Fibroblast of peridontal ligament (primary cell): ENCODE data around the gene TPK1.
A peak's percentile ranks its signal among the peaks of the same experiment; 100 is the strongest.

ENCODE experiments used
- DNase-seq: peaks from one replicate; pipeline ENCODE4 v3.0.0-alpha.2; 2010; ENCODE audit errors: extremely low read depth

The TPK1 gene

DNA sequence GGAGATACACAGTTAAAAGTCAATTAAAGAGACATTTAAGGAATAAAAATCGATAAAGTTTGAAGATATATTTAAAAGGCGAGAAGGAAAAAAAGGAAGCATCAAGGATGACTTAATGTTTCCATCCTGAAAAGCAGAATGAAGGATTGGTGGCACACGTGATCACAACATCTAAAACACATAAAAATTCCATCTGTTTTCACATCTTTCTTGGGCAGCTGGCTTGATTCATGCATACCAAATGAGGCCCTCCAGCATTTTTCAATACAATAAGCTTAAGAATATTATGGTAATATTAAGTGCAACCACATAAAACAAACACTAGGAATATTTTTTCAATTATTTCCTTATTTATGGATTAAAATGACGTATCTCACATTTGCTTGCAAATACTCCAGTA, 112.6 kb downstream of the TPK1 start:
- no peak for DNase-seq

DNA sequence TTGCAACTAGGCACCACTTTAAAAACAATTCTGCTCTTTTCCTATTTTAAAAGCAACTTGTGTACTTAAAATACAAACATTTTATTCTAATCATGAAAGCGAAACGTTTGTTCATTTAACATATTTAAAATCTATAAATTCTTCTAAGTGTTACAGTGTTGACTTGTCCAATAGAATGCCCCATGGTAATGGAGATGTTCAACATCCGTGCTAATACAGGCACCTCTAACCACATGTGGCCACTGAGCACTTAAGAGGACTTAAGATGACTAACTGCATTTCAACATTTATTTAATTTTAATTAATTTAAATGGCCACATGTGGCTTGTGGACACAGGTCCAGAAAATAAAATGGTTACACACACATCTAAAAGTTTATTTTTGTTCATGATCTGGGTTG, 115.1 kb downstream of the TPK1 start:
- DNase-seq: no peak

DNA sequence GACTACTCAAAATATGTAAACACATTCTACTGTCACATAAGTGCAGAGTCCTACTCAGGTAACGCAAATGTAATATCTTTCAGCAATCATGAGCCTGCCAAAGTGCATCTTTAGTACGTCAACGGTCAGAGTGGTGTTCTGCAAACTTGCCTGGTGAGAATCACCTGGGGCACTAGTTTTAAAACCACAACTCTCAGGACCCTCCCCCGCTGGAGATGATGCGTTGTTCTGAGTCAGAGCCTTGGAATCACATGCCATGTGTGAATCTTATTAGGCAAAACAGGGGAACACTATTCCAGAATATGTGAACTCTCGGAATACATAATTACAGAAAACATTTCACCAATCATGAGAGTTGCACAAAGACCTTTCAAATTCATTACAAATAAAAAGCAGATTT, 115.7 kb downstream of the TPK1 start:
- DNase-seq: no peak

DNA sequence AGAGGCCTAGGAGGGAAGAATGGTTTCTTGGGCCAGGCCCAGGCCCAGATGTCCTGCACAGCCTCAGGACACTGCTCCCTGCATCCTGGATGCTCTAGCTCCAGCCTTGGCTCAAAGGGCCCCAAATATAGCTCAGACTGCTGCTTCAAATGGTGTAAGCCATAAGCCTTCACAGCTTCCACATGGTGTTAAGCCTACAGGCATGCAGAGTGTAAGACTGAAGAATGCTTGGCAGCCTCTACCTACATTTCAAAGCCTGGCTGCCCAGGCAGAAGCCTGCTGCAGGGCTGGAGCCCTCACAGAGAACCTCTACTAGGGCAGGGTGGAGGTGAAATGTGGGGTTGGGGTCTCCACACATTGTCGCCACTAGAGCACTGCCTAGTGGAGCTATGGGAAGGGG, 118.1 kb downstream of the TPK1 start:
- DNase-seq: no peak

DNA sequence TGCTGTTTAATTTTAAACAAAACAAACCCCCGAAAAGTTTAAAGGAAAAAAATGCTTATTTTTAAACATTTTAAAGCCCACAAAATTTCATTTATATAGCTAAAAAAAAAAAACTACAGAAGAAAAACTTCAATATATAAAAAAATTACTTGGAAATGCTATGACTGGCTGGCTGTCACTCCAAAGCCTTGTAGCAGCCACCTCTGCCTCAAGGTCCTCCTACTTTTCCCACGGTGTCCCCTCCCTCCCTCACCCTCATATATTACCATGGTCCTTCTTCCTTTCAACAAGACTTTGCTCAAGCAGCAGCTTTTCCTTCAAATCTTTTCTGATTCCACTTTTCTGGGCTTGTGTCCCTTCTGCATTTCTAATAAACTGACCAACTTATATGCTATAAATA, 122.0 kb downstream of the TPK1 start:
- DNase-seq: no peak

DNA sequence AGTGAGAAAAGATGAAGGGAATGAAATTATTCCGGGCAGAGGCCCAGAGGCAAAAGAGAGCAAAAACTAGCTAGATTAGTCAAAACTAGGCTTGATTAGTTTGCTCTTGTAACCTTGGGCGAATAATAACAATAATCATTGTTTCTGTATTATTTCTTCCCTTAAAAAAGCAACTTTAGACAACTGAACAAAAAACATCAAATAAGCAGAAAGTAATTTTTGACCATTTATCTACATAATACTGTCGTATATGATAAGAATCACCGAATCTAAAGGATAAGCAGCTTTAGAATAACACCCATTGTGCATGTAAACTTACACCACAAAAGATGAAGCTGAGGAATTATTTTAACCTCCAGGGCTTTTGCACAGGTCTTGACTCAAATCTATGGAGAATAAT, 125.1 kb downstream of the TPK1 start:
- DNase-seq: no peak

DNA sequence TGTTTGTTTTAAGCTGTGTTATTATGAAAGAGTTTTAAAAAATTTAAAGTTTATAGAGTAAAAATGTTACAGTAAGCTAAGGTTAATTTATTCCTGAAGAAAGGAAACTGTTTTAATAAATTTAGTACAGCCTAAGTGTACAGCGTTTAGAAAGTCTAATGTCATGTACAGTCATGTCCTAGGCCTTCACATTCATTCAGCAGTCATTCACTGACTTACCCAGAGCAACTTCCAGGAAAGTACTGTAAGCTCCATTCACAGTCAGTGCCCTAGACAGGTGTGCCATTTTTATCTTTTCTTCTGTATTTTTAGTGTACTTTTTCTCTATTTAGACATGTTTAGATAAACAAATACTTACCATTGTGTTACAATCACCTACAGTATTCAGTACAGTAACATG, 126.8 kb downstream of the TPK1 start:
- no peak for DNase-seq

DNA sequence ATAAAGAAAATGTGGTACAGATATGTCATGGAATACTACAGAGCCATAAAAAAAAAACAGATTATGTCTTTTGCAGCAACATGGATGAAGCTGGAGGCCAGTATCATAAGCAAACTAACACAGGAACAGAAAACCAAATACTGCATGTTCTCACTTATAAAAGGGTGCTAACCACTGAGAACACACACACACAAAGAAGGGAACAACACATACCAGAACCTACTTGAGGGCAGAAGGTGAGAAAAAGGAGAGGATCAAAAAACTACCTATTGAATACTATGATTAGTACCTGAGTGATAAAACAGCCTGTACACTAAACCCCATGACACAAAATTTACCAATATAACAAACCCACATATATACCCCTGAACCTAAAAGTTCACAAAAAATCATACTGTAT, 144.6 kb downstream of the TPK1 start:
- DNase-seq: no peak

DNA sequence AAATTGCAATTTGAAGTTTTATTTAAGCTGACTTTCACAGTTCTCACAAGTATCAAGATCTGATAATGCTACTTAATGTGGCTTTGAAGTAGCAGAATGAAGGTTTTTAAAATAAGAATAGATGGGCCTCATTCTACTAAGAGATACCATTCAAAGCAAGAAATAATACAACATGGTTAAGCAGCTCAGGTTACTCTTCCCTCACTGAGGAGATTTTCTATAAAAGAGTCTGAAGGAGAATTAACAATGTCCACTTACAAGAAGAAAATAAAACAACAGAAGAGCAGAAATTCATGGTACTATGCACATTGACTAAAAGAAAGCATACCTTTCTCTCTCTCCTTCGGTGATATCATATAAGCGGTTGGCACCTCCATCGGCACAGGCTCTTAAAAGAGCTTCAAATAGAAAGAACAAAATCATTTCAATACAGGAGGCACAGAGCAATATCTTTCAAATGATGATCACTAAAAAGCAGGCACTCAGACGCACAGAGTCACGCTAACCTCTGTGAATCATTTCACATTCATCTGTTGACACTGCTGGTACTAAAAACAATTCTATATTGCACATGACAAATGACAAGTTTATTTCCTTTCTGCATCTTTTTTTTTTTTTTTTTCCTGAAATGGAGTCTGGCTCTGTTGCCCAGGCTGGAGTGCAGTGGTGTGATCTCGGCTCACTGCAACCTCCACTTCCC, 153.1 kb downstream of the TPK1 start:
- no peak for DNase-seq

DNA sequence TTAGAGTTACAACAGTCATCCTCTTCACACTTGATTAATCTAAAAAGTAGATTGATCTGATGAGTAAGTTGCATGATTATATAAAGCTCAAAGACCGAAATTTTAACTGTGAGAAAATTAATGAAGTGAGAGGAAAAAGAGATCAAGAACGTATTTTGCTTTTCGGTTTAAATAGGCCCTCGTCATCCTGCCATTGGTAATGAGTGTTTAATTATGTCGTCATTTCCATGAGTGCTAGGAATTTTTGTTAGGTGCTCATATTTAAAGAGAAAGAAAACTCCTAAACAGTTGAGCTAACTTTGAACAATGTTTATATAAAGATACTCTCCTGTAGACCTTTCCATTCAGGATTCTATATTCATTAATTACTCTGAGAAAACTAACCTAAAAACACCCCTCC, 159.4 kb downstream of the TPK1 start:
- DNase-seq: no peak

DNA sequence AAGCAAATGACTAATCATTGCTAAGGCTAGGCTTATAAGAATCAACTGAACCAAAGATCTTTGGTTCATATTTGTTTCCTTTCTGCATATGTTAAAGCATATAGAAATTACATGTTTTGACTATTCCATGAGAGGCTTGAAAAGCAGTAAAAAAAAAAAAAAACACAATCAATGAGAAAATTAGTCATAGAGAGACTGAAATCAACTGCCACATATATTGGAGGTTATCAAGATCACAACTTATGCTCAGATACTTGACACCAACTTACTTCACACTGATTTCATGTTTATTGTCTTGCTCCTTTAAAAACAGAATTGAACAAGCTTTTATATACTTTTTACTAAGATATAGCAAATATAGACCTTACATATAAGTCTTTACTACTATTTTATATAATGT, 161.3 kb downstream of the TPK1 start:
- no peak for DNase-seq

DNA sequence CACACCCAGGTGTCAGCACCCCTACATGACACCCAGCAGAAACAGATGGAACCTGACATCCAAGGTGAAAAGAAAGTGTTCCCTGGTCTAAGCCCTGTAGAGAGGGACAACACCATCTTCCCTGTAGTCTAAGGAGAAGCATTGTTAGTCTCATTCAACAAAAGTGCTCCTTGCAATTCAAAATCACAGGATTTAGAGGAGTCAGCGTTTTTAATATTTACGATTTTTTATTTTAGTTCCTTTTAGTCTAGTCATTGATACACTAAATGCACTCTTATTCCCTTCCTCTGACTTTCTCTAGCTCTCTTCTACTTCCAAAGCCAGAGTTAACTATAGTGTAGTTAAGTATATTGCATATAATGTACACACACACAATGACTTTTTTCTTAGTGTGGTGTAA, 163.0 kb downstream of the TPK1 start:
- no peak for DNase-seq

DNA sequence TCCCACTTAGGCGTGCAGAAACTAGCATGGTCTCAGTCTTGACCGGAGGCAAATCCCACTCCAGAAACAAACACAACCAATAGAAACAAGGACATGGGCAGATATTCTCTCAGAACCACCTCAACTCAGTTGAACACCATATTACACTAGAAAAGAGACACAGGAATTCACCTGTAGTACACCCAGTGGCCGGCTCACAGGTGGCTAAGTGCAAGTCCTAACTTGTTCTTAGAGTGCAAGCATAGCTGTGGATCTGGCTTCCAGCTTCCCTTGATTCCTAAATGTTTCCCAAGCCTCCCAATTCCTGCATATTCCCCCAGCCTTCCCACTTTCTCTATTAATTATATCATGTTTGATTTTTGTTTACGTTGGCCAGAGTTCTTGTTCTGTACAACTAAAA, 164.4 kb downstream of the TPK1 start:
- DNase-seq: no peak

DNA sequence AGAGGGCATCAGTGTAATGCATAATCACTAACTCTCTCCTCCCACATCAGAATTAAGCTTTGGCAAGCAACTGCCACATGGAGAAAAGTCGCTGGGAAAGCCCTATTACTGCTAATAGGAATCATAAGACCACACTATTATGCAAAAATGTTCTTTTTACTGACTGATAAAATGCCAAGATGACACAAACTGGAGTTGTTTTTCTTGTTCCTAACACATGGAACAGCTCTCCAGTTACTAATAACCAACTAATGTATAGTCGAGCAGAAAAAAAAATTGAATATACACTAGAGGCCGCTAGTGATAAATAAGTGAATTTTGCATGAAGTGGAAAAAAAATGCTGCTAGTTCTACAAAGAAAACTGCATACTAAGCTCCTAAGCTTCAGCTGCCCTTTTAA, 165.6 kb downstream of the TPK1 start:
- peak; percentile 1 for DNase-seq

DNA sequence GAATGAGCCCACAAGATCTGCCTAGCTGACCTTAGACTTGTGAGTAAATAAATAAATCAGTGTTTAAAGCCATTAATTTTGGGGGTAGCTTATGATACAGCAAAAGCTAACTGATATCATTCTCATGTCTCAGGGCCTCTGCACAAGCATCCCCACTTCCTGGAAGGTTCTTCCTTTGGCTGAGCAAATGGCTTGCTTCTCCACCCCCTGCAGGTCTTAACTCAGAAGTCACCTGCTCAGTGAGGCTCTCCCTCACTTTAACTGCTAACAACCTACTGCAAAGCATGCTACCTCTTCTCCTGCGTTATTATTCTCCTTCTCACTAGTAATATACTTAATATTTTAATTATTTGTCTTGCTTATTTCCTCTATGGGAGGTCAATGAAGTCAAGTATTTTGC, 167.3 kb downstream of the TPK1 start:
- no peak for DNase-seq

DNA sequence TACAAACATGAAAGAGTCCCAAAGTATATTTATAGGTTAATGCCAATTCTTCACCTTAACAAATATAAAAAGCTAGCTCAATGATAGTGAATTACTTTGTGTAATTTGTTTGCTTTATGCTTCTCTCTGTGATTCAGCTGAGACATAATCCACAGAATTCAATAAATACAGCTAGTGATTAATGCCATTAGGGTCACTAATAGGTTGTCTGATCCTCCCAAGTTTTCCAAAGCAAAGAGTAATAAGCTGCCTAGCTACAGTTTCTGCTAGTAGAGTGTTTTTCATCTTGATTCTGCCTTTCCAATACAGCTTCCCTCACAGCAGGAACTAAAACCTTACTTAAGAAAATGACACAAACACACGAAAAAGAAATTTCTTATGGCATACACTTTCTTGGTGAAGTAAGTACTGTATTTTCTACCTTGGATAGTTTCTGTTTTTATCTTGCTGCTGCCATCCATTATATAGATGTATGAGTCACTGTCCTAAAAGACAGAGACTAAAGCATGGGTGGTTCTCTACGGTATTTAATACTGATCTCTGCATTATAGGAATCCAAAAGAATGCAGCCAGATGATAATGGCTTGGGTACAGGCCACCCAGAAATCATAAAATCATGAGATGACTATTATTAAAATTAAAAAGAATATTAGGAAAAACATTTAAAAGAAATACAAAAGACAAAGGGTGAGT, 170.0 kb downstream of the TPK1 start:
- DNase-seq: no peak

DNA sequence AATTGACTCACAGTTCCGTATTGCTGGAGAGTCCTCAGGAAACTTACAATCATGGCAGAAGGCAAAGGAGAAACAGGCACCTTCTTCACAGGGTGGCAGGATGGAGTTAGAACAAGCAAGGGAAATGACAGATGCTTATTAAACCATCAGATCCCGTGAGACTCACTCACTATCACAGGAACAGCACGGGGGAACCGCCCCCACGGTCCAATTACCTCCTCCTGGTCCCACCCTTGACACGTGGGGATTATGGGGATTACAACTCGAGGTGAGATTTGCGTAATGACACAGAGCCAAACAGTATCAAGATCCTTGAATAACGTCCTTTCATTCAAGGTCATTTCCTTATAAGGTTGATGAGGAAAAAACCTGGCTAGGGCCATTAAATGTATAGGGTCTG, 176.6 kb downstream of the TPK1 start:
- DNase-seq: no peak

DNA sequence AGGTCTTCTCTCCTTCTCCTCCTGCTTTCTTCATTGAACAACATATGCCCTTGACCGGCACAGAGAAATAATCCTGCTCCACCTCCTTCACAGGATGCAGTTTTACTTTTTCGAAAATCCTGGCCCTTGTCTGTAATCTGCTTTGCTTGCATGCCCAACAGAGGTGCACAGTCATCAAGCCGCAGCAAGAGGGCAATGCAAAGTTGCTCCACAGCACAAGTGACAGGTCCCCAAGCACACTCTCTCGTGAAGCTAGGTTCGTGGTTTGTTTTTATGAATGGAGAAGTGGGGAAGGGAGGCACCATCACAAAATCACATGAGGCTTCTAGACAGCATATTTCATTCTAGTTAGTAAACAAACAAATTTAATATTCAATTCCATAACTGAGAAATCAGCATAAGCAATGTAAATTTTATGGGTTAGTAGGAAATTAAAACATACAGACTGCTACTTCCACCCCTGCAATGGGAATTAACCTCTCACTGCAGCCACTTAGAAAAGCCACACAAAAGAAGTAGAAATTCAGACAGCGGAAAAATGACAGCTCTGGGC, 178.8 kb downstream of the TPK1 start:
- no peak for DNase-seq

DNA sequence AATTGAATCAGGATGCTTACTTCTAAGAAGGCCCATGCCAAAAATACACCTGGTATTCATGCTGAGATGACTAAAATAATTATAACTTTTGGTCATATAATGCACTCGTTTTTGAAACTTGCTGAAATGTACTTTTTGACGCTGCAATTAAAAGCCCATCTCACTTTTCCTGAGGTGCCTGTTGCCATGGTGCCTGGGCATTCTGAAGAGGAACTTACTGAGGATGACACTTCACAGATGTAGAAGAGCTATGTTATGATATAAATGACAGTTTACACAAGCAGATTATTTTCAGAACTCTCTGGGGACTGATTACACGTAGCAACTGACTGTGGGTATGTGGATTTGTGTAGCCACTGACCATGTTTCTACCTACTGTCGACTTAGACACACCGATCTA, 182.4 kb downstream of the TPK1 start:
- DNase-seq: no peak

DNA sequence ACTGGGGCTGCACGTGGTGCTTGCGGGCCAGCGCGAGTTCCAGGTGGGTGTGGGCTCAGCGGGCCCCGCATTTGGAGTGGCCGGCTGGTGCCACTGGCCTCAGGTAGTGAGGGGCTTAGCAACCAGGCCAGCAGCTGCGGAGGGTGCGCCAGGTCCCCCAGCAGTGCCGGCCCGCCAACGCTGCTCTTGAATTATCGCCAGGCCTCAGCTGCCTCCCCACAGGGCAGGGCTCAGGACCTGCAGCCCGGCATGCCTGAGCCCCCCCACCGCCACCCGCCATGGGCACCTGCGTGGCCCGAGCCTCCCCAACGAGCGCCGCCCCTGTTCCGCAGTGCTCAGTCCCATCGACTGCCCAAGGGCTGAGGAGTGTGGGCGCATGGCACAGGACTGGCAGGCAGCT, 185.4 kb downstream of the TPK1 start:
- DNase-seq: no peak

DNA sequence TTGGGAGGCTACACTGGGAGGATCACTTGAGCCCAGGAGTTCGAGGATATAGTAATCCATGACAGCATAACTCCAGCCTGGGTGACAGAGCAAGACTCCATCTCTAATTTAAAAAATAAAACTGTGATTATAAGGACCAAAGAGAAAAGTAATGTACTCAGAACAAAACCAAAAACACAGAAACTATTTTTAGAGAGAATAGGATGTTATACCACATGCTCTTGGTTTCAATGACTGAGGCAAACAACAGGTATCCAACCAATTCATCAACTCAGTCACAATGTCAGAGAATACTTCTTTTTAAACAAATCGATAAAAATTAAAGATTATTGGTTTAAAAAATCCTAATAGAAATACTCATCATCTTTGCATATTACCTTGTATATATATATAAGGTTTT, 186.7 kb downstream of the TPK1 start:
- DNase-seq: no peak

DNA sequence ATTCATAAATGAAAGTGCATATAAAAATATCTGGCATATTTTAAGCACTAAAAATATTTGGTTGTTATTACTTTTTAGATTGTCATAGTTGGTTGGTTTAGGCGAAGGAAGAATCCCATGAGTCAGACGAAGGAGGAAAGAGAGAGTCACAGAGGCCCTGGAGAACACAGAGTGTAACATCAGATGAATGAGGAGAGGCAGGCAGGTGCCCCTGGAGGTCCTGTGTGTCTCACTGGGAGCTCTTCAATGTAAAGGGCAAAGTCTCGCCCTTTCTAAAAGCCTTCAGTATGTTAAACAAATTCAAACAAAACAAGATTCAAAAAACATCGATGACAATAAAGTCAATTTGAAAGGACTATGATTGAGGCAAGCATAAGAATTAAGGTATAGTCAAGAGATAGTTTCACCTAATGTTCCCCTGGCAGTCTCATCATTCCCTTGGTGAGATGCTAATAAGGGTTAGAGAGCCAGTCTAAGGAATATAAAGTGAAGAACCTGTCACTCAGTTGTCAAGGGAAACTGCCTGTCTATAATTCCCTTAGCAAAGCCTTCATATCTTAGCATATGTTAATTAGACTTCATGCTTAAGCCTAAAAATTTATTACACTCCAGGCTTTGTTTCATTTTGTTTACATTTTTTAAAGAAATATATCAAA, 194.3 kb downstream of the TPK1 start:
- no peak for DNase-seq

DNA sequence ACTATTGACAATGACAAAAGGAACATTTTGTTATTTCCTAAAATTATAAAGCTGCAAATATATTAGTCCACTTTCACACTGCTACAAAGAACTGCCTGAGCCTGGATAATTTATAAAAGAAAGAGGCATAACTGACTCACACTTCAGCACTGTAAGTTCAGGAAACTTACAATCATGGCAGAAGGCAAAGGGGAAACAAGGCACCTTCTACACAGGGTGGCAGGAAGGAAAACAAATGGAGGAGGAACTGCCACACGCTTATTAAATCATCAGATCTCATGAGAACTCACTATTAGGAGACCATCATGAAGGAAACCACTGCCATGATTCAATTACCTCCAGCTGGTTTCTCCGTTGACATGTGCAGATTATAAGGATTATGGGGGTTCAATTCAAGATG, 203.1 kb downstream of the TPK1 start:
- DNase-seq: no peak
